Jurkat, Clone E6-1 (cell line): ENCODE data around the gene PTGDS.
"Not testable (repeated sequence)": the region's sequence is repeated elsewhere in the genome, so short reads cannot be mapped to it uniquely, and the experiment has no call there.

ENCODE experiments used
- DNase-seq: peaks from one replicate; pipeline ENCODE4 v3.0.0-alpha.2; 2011; ENCODE audit warnings: low read depth, low spot score
- H3K4me3 ChIP-seq: 2 replicates; pipeline ENCODE4 v1.5.1; 2011; ENCODE audit warnings: mild to moderate bottlenecking, low read length, control low read depth, moderate library complexity

PTGDS gene

GRCh38 chr9:136997830-136998234 is 20.5 kb downstream of the PTGDS start:
- H3K4me3 ChIP-seq = no peak overlapping the region
- no peak for DNase-seq

GRCh38 chr9:137000177-137000930 is 23.1 kb downstream of the PTGDS start:
- no peak overlapping the region for H3K4me3 ChIP-seq

GRCh38 chr9:137001857-137002645 is 24.7 kb downstream of the PTGDS start:
- no peak overlapping the region for H3K4me3 ChIP-seq
- no peak for DNase-seq

More at GRCh38 chr9:137000177-137000930, 23.1 kb downstream of the PTGDS start:
- no peak for DNase-seq

GRCh38 chr9:137002646-137003041 is 25.3 kb downstream of the PTGDS start:
- no peak overlapping the region for H3K4me3 ChIP-seq
- DNase-seq = no peak

- not testable (repeated sequence) for H3K4me3 ChIP-seq, DNase-seq
These were observed 27.0 kb downstream of the PTGDS start for GRCh38 chr9:137004285-137004684.

- DNase-seq = no peak
- no peak overlapping the region for H3K4me3 ChIP-seq
These were observed 29.1 kb downstream of the PTGDS start for GRCh38 chr9:137006116-137007003.

- no peak overlapping the region for H3K4me3 ChIP-seq
- DNase-seq = no peak
These were observed 30.0 kb downstream of the PTGDS start for GRCh38 chr9:137007108-137007815.

- H3K4me3 ChIP-seq = no peak overlapping the region
- no peak for DNase-seq
These were observed 30.5 kb downstream of the PTGDS start for GRCh38 chr9:137007816-137008270.

GRCh38 chr9:137008312-137008711 is 31.0 kb downstream of the PTGDS start:
- H3K4me3 ChIP-seq = no peak overlapping the region
- DNase-seq = no peak

- DNase-seq = no peak
- no peak overlapping the region for H3K4me3 ChIP-seq
These were observed 31.9 kb downstream of the PTGDS start for GRCh38 chr9:137009217-137009616.

- H3K4me3 ChIP-seq = no peak overlapping the region
- DNase-seq = no peak
These were observed 32.8 kb downstream of the PTGDS start for GRCh38 chr9:137009938-137010732.

- no peak for DNase-seq
- H3K4me3 ChIP-seq = no peak overlapping the region
These were observed 33.9 kb downstream of the PTGDS start for GRCh38 chr9:137011156-137011555.

GRCh38 chr9:137011907-137012675 is 34.8 kb downstream of the PTGDS start:
- DNase-seq = no peak
- H3K4me3 ChIP-seq = no peak overlapping the region

GRCh38 chr9:137012694-137013570 is 35.6 kb downstream of the PTGDS start:
- H3K4me3 ChIP-seq = no peak overlapping the region
- DNase-seq = no peak

- no peak overlapping the region for H3K4me3 ChIP-seq
- DNase-seq = no peak
These were observed 36.3 kb downstream of the PTGDS start for GRCh38 chr9:137013571-137013940.

- H3K4me3 ChIP-seq = no peak overlapping the region
- no peak for DNase-seq
These were observed 36.9 kb downstream of the PTGDS start for GRCh38 chr9:137014166-137014565.
